ENCODE data around the gene PUS1.

Gene PUS1

DNA sequence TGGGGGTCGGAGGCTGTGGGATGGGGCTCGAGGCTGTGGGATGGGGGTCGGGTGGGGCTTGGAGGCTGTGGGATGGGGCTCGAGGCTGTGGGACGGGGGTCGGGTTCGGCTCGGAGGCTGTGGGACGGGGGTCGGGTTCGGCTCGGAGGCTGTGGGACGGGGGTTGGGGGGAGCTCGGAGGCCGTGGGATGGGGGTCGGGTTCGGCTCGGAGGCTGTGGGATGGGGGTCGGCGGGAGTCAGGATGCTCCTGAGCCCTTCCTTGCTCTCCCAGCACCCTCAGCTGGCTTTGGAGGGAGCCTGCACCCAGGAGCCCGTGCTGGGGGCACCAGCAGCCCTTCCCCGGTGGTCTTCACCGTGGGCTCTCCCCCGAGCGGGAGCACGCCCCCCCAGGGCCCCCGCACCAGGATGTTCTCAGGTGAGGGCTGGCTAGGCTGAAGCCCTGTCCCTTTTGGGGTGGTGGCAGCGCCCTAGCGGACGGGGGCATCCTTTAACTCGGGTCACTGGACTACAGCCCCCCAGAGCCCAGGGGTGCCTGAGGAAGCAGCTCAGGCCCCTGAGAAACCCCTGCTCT lies 11.9 kb upstream of the PUS1 start:
- DNase-seq, result no peak

DNA sequence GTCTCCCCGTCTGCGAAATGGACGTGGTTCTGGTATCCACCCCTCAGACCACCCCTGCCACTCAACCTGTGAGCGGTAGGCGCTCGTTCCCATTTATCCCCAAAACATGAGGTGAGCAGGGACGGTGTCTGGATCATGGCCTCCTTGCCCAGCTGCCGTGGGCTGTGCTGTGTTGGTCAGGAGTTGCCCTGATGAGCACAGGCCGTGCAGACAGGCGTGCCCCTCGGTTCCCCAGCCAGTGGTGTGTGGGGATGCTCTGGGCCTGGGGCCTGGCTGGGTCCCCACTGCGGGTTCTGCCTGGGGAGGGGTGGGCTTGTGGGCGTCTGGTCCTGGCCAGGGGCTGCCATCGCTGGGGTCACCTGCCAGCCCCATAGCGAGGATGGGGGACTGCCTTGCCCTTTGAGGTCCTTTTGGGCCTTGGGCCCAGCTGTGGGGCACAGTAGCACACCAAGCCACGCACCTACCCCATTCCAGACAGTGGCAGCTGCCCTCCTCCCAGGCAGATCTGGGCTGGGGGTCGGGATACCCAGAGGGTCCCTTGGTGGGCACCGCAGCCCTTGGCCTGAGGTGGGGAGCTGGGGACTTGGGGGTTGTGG lies 11.3 kb upstream of the PUS1 start:
- no peak for DNase-seq

DNA sequence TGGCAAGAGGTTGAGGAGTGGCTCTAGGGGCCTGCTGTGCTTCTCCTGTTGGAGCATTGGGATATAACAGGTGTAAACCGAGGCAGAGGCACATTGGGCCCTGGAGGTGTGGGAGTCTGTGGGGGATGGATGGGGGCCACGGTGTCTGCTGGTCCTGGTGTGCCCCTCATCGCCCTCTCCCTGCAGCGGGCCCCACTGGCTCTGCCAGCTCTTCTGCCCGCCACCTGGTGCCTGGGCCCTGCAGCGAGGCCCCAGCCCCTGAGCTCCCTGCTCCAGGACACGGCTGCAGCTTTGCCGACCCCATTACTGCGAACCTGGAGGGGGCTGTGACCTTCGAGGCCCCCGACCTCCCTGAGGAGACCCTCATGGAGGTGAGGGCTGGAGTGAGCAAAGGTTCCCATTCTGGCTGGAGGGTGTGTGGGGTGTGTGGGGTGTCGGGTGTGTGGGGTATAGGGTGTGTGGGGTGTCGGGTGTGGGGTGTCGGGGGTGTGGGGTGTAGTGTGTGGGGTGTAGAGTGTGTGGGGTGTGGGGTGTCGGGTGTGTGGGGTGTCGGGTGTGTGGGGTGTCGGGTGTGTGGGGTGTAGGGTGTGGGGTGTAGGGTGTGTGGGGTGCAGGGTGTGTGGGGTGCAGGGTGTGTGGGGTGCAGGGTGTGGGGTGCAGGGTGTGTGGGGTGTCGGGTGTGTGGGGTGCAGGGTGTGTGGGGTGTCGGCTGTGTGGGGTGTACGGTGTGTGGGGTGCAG lies 10.6 kb upstream of the PUS1 start:
- no peak for DNase-seq

DNA sequence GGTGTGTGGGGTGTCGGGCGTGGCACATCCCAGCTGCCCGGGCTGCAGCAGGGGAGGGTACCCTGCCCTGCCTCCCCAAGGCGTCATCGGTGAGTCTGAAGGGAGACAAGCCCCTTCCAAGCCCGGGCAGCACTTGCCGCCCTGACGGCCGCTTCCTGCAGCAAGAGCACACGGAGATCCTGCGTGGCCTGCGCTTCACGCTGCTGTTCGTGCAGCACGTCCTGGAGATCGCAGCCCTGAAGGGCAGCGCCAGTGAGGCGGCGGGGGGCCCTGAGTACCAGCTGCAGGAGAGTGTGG lies 10.1 kb upstream of the PUS1 start:
- no peak for DNase-seq

GRCh38 chr12:131919366-131920156 lies 9.5 kb upstream of the PUS1 start:
- DNase-seq, result no peak

DNA sequence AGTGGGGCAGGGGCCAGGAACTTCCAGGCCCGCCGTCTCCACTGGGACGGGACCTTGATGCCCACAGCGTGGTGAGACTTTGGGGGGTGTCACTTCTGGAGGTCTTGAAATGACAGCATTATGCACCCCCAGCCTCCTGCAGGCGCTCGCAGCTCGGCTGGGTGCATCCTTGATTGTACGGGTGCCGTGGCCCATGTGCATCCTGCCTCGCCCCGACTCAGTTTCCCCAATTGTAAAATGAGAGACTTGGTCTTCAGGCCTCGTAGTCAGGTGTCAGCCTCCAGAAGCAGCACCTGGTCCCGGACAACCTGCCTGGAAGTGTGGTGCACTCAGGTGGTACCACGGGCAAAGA lies 8.9 kb upstream of the PUS1 start:
- no peak for DNase-seq

DNA sequence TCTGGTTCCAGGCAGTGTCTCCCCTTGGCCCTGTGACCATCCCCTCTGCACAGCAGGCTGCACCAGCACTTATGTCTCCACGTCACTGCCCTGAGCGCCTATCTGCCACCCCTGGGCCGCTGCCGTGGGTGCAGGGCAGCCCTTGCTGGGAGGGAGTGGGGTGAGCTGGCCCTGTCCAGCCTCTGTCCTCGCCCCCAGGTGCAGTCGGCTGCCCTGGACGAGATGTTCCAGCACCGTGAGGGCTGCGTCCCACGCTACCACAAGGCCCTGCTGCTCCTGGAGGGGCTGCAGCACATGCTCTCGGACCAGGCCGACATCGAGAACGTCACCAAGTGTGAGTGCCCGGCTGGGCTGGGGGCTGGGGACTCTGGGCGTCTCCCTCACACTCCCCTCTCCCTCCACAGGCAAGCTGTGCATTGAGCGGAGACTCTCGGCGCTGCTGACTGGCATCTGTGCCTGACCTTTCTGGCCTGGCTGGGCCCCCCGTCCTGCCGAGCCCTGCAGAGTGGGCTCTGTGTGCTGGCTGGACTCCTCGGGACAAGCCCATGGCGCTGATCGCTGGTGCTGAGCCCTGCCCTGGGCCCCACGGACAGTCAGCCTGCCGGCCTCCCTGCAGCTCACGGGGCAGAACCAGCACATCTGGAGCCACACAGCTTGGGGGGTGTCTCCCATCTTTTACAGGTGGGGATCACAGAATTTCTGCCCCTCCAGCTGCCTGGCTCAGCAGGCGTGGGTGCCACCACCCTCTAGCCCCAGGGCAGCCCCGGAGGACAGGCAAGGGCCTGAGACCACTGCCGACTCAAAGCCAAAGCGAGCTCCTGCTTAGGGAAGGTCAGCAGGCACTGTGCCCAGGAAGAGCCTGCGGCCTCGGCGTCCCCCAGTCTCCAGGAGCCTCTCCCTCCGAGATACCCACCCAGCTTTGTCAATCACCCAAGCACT lies 7.9 kb upstream of the PUS1 start:
- DNase-seq, result no peak

DNA sequence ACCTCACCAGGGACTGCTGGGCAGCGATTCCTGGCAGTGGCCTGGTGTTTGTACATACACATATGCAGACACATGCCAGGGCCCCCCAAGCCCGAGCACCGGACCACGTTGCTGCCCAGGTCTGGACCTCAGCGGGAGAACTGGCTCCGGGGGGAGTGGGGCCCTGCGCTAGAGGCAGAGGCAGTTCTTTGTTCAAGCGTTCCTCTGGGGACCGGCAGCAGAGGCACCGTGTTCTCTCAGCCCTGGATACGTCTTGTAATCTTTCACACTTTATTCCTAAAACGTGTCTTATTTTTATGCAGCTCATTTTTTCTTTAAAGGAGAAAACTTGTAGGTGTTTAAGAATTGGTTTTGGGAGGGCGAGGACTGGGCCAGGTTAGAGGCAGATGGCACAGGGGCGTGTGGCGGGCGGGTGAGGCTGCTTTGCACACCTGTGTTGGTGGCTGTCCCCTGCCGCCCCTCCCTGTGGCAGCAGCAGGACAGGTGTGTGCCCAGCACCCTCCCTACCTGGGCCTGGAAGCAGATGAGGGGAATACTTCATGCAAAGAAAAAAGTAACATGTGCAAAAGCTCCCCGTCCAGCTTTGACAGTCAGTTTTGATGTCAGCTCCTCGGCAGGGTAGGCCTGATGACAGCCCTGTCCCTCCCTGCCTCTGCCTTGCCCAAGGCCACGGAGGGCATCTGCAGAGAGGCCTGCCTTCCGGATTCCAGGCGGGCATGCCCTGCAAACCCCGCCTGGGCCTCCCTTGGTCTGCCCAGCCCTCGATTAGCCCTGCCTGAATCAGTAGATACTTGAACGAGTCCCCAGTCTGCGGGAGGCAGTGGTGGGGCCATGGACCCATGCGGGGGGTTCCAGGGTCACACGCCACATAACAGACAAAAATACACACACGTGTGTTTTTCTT lies 7.0 kb upstream of the PUS1 start:
- no peak for DNase-seq

DNA sequence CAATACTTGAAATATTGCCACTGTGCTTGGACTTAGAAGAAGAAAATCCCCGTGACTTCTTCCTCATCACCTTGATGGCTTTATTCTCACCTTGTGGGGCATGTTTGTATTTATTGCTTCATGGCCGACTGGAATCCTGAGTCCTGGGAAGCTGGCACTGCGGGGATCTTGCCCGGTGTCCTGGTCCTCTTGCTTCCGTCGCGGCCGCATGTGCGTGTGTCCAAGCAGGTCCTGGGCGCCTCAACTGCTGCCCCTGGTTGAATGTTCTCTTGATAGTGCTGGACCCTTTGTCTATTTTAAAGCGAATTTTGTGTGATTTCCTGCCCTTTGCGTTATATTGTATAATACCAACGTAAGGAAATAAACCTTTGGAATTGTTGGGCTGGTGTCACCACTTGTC lies 6.3 kb upstream of the PUS1 start:
- no peak for DNase-seq

DNA sequence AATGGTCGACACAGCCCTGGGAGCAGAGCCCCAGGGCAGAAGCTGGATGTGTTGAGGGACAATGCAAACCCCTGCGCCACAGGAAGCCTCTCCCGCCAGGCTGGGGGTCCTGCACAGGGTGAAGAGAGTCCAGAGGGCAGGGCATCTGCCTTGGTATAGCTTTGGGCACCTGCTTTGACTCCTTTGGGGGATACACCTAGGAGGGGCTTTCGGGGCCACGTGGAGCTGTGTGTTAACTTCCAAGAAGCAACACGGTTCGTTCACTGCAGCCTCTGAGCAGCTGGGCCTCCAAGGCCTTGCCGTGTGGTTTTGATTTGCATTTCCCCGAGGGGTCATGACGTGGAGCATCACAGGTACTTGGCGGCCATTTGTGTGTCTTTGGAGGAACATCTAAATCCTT lies 5.8 kb upstream of the PUS1 start:
- no peak for DNase-seq

- no peak for DNase-seq
These were observed 1.7 kb upstream of the PUS1 start for GRCh38 chr12:131927110-131928079.

GRCh38 chr12:131928080-131928710 lies 881 bp upstream of the PUS1 start:
- DNase-seq, result no peak

- DNase-seq, result no peak
These were observed 743 bp downstream of the PUS1 start for GRCh38 chr12:131929581-131930456.

GRCh38 chr12:131930510-131930909 lies 1.4 kb downstream of the PUS1 start:
- no peak for DNase-seq

DNA sequence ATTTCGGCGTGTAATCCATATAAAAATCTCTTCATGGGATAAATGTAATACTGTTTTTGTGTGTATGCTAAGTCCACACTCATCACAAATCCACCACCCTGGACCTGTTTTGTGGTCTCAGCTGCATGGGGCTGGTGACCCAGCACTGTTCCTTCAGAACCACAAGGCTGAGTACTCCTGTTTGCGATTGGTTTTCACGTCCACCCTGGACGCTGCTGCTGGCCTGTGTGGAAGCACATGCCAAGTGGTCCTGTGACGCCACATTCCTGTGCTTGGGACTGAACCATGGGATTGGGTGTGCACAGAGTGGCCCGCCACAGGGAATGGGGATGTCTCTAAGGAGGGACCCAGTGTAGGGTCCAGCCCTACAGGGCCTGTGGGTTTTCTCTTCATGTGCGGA lies 4.3 kb downstream of the PUS1 start:
- DNase-seq, result no peak

GRCh38 chr12:131934535-131934934 lies 5.5 kb downstream of the PUS1 start:
- no peak for DNase-seq

DNA sequence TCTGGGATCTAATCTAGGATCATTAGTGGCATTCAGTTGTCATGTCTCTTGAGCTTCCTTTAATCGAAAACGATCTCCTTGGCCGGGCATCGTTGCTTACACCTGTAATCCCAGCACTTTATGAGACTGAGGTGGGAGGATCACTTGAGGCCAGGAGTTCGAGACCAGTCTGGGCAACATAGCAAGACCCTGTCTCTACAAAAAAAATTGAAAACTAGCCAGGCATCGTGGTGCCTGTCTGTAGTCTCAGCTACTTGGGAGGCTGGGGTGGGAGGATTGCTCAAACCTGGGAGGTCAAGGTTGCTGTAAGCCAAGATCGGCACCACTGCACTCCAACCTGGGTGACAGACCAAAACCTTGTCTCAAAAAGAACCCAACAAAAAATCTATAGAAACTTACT lies 9.0 kb downstream of the PUS1 start:
- no peak for DNase-seq

DNA sequence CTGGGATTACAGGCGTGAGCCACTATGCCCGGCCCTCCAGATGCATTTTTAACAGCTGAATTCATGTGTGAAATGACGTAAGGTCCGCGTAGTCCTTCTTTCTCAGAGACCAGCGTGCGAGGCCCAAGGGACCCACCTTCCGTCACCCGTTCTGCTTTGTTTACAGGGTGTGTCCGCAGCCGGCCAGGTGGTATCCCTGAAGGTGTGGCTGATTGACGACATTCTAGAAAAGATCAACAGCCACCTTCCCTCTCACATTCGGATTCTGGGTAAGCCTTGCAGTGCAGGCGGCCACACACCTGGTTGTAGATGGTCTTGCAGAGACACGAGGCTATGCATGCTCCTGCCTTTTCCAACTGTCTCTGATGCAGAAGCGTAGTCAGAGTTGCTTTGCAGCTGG lies 9.9 kb downstream of the PUS1 start:
- no peak for DNase-seq

DNA sequence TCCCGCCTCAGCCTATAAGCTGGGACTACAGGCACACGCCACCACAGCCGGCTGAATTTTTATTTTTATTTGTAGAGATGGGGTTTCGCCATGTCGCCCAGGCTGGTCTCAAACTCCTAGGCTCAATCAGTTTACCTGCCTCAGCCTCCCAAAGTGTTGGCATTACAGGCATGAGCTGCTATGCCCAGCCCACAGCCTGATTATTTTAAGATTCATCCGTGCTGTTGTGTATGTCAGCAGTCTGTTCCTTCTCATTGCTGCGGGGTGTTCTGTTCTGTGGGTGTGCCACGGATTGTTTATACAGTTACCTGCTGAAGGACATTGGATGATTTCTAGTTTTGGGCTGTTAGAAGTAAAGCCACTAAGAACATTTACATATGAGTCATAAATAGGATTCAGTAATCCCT lies 11.1 kb downstream of the PUS1 start:
- DNase-seq, result no peak
